NCI-H128 (cell line): ENCODE results near the gene FYB1.
"Not testable (repeated sequence)": the region's sequence is repeated elsewhere in the genome, so short reads cannot be mapped to it uniquely, and the experiment has no call there.

ENCODE experiments used
- DNase-seq: peaks from one replicate; lab custom pipeline; 2025; ENCODE audit not compliant: unreplicated experiment; lab: John Stamatoyannopoulos, UW

The FYB1 gene

GRCh38 chr5:39231705-39232525 is 12.6 kb upstream of the FYB1 start:
- DNase-seq, result no peak

GRCh38 chr5:39228596-39228995 is 9.2 kb upstream of the FYB1 start:
- no peak for DNase-seq

- DNase-seq, result no peak
These were observed 7.2 kb upstream of the FYB1 start for GRCh38 chr5:39226558-39226957.

- no peak for DNase-seq
These were observed 6.7 kb upstream of the FYB1 start for GRCh38 chr5:39226100-39226451.

GRCh38 chr5:39225405-39226099 is 6.2 kb upstream of the FYB1 start:
- DNase-seq, result no peak

GRCh38 chr5:39224196-39224761 is 4.9 kb upstream of the FYB1 start:
- no peak for DNase-seq

- no peak for DNase-seq
These were observed 4.3 kb upstream of the FYB1 start for GRCh38 chr5:39223565-39224156.

GRCh38 chr5:39221671-39222070 is 2.3 kb upstream of the FYB1 start:
- not testable (repeated sequence) for DNase-seq

GRCh38 chr5:39220280-39221030 is 1.1 kb upstream of the FYB1 start:
- no peak for DNase-seq

GRCh38 chr5:39218482-39219402 is 621 bp downstream of the FYB1 start:
- DNase-seq, result no peak

- DNase-seq, result peak; percentile 22
These were observed 1.7 kb downstream of the FYB1 start for GRCh38 chr5:39217365-39218281.

GRCh38 chr5:39216631-39217030 is 2.7 kb downstream of the FYB1 start:
- no peak for DNase-seq

GRCh38 chr5:39215857-39216256 is 3.5 kb downstream of the FYB1 start:
- DNase-seq, result no peak

GRCh38 chr5:39214912-39215709 is 4.3 kb downstream of the FYB1 start:
- DNase-seq, result no peak

- no peak for DNase-seq
These were observed 5.7 kb downstream of the FYB1 start for GRCh38 chr5:39213447-39214207.

- no peak for DNase-seq
These were observed 7.6 kb downstream of the FYB1 start for GRCh38 chr5:39211773-39212172.

GRCh38 chr5:39209924-39210323 is 9.4 kb downstream of the FYB1 start:
- DNase-seq, result no peak
